Measurements from ENCODE around the gene ESPNL.

Gene ESPNL

GRCh38 chr2:238104691-238105371 lies 4.7 kb downstream of the ESPNL start:
- no peak overlapping the region for H3K4me3 Mint-ChIP-seq
- peaks cover 38% of the 10 kb centered on the region for H3K4me1 Mint-ChIP-seq
- no peak for DNase-seq
- no peaks in the 10 kb centered on the region for H3K9me3 Mint-ChIP-seq
- TF ChIP-seq, protein P1, sequence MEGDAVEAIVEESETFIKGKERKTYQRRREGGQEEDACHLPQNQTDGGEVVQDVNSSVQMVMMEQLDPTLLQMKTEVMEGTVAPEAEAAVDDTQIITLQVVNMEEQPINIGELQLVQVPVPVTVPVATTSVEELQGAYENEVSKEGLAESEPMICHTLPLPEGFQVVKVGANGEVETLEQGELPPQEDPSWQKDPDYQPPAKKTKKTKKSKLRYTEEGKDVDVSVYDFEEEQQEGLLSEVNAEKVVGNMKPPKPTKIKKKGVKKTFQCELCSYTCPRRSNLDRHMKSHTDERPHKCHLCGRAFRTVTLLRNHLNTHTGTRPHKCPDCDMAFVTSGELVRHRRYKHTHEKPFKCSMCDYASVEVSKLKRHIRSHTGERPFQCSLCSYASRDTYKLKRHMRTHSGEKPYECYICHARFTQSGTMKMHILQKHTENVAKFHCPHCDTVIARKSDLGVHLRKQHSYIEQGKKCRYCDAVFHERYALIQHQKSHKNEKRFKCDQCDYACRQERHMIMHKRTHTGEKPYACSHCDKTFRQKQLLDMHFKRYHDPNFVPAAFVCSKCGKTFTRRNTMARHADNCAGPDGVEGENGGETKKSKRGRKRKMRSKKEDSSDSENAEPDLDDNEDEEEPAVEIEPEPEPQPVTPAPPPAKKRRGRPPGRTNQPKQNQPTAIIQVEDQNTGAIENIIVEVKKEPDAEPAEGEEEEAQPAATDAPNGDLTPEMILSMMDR (IDR thresholded peaks at IDR 0.05): no peak
- H3K36me3 Mint-ChIP-seq (ENCODE audit: low read depth): no peaks in the 10 kb centered on the region
- H3K27me3 Mint-ChIP-seq (ENCODE audit: low read depth, poor library complexity): peaks cover 4% of the 10 kb centered on the region
- no peak overlapping the region for H3K27ac Mint-ChIP-seq

- Mint-ChIP-seq H3K36me3 (ENCODE audit: low read depth) (no peaks in the 10 kb centered on the region), H3K4me1 (peaks cover 37% of the 10 kb centered on the region), H3K4me3 (no peak overlapping the region), H3K27ac (no peak overlapping the region), H3K27me3 (ENCODE audit: low read depth, poor library complexity) (peaks cover 4% of the 10 kb centered on the region), H3K9me3 (no peaks in the 10 kb centered on the region)
- no peak for DNase-seq
- TF ChIP-seq, protein P1 (IDR thresholded peaks at IDR 0.05): no peak
Measured at GRCh38 chr2:238105506-238106338, 5.6 kb downstream of the ESPNL start.

DNA sequence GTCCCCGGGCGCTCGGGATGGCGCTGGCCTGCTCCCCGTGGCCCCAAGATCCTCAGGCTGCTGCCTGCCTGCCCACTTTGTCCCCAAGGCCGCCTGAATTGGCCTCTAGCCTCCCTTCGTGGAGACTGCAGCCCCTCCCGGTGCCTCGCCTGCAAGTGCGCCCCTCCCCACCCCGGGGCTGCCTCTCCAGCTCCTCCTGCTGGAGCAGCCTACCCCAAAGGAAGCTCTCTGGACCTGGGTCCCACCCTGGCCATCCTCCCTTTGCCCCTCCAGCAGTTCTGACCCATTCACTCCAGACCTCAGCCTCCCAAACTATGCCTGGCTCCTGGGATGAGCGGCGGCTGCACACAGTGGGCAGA lies 6.2 kb downstream of the ESPNL start:
- H3K36me3 Mint-ChIP-seq (ENCODE audit: low read depth): no peaks in the 10 kb centered on the region
- peaks cover 32% of the 10 kb centered on the region for H3K4me1 Mint-ChIP-seq
- H3K9me3 Mint-ChIP-seq: peaks cover under 1% of the 10 kb centered on the region
- H3K27me3 Mint-ChIP-seq (ENCODE audit: low read depth, poor library complexity): peaks cover 6% of the 10 kb centered on the region
- TF ChIP-seq, protein P1 (IDR thresholded peaks at IDR 0.05): no peak
- H3K27ac Mint-ChIP-seq: no peak overlapping the region
- no peak for DNase-seq
- no peak overlapping the region for H3K4me3 Mint-ChIP-seq

DNA sequence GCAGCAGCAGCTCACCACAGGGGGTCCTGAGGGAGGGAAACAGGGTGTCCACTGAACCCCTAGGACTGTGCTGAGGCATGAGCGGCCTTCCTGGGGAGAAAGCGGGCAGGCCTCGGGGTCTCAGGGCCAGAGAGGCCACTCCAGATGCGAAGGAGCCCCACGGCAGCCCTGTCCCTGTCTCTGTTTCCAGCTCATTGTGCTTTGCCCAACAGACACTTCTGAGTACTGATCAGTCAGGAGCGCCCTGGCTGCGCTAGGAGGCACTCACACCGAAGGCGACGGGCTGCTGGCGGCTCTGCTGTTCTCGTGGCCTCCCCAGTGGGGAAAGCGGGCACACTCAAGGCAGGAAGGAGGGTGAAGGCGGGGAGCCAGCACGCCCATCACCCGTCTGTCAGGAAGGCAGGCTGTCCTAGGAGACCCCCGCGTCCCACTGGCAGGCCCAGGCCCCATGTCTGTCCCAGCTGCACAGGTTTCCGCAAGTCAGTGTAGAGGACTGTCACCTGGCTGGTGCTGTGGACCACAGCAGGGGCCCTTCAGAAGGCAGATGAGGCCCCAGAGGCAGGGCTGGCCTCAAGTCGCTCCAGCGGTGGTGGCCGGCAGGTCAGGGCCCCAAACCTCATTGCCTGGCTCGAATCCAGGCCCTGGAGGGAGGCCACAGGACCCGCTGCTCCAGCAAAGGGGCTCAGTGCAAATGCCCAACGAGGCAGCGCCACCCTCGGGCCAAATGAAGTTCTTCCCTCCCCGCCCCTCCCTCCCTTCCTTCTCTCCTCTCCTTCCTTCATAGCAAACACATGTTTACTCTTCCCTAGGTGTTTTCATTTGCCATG lies 6.8 kb downstream of the ESPNL start:
- peaks cover 8% of the 10 kb centered on the region for H3K27me3 Mint-ChIP-seq (ENCODE audit: low read depth, poor library complexity)

GRCh38 chr2:238107525-238108422 lies 7.6 kb downstream of the ESPNL start:
- Mint-ChIP-seq H3K36me3 (ENCODE audit: low read depth) (peaks cover 10% of the 10 kb centered on the region), H3K4me1 (peaks cover 27% of the 10 kb centered on the region), H3K27me3 (ENCODE audit: low read depth, poor library complexity) (peaks cover 5% of the 10 kb centered on the region), H3K27ac (no peak overlapping the region), H3K9me3 (peaks cover 15% of the 10 kb centered on the region), H3K4me3 (no peak overlapping the region)
- DNase-seq: no peak
- TF ChIP-seq, protein P1 (IDR thresholded peaks at IDR 0.05): no peak

More for the DNA sequence above, 6.8 kb downstream of the ESPNL start:
- H3K9me3 Mint-ChIP-seq: peaks cover 7% of the 10 kb centered on the region
- DNase-seq: no peak
- H3K4me1 Mint-ChIP-seq: peaks cover 32% of the 10 kb centered on the region
- H3K36me3 Mint-ChIP-seq (ENCODE audit: low read depth): peaks cover 2% of the 10 kb centered on the region
- H3K4me3 Mint-ChIP-seq: no peak overlapping the region
- no peak overlapping the region for H3K27ac Mint-ChIP-seq
- TF ChIP-seq, protein P1 (IDR thresholded peaks at IDR 0.05): no peak

Measured in nephron progenitor cell (in vitro differentiated cells).